Fibroblast of the conjunctiva (primary cell): ENCODE measurements around the gene SIGLEC14.
"Not testable (repeated sequence)": the region's sequence is repeated elsewhere in the genome, so short reads cannot be mapped to it uniquely, and the experiment has no call there.

Experiments used
- DNase-seq: peaks from one replicate; pipeline ENCODE4 v3.0.0-alpha.2; 2010; ENCODE audit warnings: low read depth

Gene SIGLEC14, protein sequence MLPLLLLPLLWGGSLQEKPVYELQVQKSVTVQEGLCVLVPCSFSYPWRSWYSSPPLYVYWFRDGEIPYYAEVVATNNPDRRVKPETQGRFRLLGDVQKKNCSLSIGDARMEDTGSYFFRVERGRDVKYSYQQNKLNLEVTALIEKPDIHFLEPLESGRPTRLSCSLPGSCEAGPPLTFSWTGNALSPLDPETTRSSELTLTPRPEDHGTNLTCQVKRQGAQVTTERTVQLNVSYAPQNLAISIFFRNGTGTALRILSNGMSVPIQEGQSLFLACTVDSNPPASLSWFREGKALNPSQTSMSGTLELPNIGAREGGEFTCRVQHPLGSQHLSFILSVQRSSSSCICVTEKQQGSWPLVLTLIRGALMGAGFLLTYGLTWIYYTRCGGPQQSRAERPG

GRCh38 chr19:51646730-51647129 is at the start of gene SIGLEC14:
Gene SIGLEC14 (minus strand): TSS chr19:51646825. CDS start chr19:51646759, 66 bp downstream.
- not testable (repeated sequence) for DNase-seq

DNA sequence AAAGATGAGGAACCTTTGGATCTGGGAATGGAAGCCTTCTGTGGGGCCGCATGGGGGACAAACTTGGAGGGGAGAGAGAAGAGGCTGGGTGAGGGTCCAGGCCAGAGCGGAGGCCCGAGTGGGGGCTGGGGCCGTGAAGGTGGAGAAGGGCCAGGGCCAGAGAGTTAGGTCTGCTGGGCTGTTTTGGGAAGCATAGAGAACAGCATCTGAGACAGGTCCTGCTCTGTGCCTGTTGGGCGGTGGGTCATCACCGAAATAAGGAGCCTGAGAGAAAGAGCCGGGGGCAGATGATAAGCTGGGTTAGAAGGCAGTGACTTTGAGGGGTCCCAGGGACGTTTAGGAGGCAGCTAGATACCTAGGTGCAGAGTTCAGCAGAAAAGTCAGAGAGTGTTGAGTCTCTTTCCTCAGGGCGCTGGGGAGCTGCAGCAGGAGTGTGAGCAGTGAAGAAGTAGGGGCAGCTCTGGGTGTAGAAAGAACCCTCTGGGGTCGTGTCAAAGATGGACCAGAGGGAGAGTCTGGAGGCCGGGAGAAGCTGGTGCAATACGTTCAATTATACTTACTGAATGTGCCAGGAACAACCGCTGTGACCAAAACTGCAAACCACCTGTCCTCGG is 49.2 kb upstream of the SIGLEC14 start:
- no peak for DNase-seq

GRCh38 chr19:51695088-51695487 is 48.5 kb upstream of the SIGLEC14 start:
- no peak for DNase-seq

DNA sequence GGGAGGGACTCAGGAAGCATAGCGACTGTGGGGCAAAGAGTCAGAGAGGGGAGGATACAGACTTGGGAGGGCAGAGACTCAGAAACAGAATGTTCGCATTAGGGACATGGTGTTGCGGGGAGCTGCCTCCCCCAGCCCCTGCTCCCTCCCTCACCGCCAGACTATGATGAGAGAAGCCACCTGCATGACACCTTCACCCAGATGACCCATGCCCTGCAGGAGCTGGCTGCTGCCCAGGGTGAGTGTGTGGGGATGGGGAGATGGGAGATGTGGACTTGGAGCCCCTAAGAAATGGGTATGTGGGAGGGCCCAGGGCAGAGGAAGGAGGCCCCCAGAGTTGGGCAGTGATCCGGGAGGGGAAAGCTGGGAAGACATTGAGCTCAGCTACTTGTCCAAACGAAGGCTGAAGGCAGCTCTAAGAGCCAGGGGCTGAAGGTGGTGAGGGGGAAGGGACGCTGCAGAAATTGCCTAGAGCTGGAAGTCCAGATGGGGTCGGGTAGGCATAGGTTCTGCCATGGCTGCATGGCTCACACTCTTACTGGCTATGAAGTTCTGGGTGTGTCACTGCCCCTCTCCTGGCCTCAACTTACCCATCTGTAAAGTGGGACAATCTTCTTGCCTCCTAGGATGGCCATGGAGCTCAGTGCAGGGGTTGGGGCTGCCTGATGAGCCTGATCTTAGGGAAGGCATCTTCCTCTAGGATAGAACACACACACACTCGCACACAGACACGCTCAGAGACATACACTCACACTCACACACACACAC is 47.9 kb upstream of the SIGLEC14 start:
- DNase-seq, result no peak

GRCh38 chr19:51693819-51694218 is 47.2 kb upstream of the SIGLEC14 start:
- no peak for DNase-seq

GRCh38 chr19:51693260-51693659 is 46.6 kb upstream of the SIGLEC14 start, which contains the start of gene SPACA6:
Gene SPACA6 (plus strand): TSS chr19:51693330. CDS start chr19:51693527, 197 bp downstream.
- DNase-seq, result no peak

GRCh38 chr19:51692468-51692867 is 45.8 kb upstream of the SIGLEC14 start:
- no peak for DNase-seq

DNA sequence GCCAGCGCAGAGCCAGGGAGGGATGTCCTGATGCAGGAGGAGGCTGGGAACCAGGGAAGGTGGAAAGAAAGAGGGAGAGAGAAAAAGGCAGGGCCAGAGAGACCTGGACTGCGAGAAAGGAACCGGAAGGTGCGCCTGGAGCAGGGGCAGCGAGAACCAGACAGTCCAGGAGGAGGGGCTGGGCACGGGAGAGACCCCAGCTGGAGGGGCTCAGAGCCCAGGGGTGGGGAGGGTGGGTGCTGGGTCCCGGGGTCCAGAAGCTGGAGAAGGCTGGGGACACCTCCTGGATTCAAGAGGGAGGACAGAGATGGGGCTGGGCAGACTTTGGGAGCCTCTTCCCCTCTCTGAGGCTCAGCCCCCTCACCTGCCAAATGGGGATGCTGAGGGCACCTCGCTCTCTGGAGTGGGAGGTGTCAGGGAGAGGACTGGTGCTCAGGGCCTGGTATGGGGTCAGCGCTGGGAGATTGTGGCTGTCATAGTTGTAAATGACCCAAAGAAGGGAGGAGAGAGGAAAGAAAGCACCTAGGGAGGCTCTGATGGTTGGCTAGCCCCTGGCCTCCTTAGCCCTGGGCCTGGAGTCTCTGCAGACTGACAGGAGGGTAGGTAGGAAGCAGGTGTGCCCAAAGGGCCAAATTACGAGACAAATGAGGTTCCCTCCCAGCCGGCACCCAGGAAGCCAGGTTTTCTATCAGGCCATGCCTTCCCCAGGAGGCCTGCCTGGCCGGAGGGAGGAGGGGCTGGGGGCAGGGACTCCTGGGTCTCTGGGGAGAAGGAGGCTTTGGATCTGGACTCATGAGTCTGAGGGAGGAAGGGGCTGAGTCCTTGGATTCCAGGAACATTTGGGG is 45.2 kb upstream of the SIGLEC14 start:
- DNase-seq, result no peak

GRCh38 chr19:51691074-51691583 is 44.5 kb upstream of the SIGLEC14 start:
- no peak for DNase-seq

GRCh38 chr19:51690454-51691073 is 43.9 kb upstream of the SIGLEC14 start:
- no peak for DNase-seq

- no peak for DNase-seq
Measured at GRCh38 chr19:51689751-51690453, 43.3 kb upstream of the SIGLEC14 start.

DNA sequence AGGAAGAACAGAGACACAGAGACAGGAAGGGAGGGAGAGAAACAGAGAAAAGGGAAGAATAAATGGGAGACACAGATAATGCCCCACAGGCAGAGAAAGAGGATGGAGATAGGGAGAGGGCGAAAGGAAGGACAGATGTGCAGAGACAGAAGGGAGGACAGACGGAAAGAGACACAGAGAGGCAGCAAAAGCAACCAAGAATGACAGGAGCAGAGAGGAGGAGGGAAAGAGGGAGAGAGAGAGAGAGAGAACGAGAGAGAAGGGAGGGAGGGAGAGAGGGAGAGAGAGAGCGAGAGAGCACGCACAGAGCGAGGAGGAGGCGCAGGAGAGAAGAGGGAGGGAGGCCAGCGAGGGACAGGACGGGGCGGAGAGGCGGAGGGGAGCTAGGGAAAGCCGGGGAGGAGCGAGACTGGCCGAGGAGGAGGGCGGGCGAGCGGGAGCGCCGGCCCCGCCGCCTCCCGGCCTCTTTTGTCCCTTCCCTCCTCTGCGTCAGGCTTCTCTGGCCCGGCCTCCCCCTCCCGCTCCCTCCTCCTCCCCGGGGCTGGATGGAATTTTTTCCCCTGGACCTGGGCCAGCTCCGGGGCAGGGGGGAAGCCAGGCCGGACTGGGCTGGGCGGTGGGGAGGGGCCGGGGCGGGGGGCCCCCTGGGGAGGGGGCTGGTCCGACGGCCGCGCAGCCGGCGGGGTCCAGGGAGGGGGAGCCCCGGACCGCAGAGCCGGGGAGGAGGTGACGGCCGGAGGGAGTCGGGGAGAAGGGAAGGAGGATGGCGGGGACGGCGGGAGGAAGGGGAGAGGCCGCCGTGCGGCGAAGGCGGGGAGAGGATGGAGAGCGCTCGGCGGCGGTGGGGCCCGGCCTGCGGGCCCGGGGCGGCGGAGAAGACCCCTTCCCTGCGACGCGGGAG is 42.3 kb upstream of the SIGLEC14 start:
- peak; percentile 95 for DNase-seq

DNA sequence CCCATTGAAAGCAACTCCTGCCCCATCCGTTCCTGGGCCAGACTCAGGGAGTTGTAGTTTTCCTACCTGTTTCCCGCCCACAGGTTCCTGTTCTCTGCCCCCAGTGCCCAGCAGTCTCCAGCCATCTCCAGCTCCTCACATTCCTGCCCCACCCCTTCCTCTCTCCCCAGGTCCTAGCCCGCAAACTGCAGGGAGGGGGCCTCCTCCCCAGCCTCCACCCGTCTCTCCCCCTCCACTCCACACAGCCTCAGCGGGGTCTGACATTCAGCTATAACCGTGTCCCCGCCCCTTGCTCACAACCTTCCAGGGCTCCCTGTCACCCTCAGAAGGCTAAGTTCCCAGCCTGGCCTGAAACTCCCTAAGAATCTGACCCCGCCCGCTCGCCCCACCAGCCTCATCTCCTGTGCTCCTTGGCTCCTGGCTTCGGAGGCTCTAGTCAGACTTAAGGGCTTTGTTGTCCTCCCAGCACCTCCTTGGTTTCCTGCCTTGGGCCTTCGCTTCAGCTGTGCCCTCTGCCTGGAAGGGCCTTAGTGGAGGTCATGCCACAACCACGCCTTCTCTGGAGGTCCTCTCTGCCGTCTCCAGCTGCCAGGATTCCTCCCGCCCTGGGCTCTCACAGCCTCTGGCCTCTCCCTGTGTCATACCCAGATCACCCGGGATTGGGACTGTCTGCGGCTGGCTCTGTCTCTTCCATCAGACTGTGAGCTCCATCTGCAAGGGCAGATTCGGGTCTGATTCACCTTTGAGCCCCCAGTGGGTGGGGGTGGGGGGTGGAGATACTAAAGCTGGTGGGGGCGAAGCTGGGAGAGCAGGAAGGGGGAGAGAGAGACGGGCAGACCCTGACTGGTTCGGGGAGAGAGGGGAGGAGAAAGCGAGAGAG is 41.4 kb upstream of the SIGLEC14 start:
- no peak for DNase-seq

DNA sequence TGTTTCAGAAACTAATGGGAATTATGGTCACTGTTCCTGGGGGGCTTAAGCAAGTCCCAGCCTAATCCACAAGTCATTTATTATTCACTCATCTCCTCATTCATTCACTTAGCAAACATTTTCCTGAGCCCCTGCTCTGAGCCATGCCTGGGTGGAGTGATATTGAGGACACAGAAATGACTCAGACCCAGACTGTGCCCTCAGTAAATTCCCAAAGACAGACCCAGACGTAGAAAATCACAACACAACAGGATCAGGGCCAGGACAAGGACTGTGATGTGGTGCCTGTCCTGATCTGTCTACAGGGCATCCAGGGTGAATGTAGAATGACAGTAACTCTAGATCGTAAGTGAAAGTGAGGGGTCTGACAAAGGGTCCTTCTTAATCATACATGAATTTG is 39.5 kb upstream of the SIGLEC14 start:
- DNase-seq, result no peak

GRCh38 chr19:51681286-51681941 is 34.8 kb upstream of the SIGLEC14 start:
- no peak for DNase-seq

DNA sequence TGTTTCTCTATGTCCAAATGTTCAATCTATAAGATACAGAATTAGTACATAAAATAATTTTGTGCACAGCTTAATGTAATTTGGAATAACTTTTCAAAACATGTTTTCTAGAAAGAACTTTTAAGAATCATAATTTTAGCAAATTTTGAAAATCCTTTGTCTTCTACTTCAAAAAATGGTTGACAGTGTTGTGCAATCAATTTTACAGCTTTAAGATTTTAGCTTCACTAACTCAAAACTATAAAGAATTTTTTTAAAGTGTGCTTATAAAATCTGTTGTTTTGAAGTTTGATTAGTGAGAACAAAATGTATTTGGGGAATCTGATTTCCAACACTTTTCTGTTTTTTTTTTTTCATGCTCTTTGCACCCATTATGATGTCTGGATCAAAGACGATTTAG is 33.8 kb upstream of the SIGLEC14 start:
- DNase-seq, result no peak

DNA sequence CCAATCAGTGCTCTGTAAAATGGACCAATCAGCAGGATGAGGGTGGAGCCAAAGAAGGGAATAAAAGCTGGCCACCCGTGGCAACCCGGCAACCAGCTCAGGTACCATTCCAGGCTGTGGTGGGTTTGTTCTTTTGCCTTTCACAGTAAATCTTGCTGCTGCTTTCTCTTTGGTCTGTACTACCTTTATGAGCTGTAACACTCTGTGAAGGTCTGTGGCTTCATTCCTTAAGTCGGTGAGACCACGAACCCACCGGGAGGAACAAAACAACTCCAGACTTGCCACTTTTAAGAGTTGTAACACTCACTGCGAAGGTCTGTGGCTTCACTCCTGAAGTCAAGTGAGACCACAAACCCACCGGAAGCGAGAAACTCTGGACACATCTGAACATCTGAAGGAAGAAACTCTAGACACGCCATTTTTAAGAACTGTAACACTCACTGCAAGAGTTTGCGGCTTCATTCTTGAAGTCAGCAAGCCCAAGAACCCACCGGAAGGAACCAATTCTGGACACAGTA is 30.0 kb upstream of the SIGLEC14 start:
- no peak for DNase-seq
